MM.1S (cell line): Measurements from ENCODE around the gene MUCL3.

ENCODE experiments used
- DNase-seq: peaks from one replicate; pipeline ENCODE4 v3.0.0-alpha.2; 2015
- H2AFZ ChIP-seq: fragments of 300-600 bp; sonication (generic); 2 replicates; pipeline ENCODE4 v1.6.0; 2016; ENCODE audit warnings: antibody characterized with exemption, low read length
- H3F3A ChIP-seq: fragments of 300-600 bp; sonication (generic); 2 replicates; pipeline ENCODE4 v1.6.1; 2016; ENCODE audit warnings: mild to moderate bottlenecking, antibody characterized with exemption, low read length, moderate library complexity, mixed read lengths; ENCODE audit not compliant: insufficient read depth
- H3K27ac ChIP-seq: fragments of 300-600 bp; sonication (generic); 2 replicates; pipeline ENCODE4 v1.5.1; 2016; ENCODE audit warnings: mild to moderate bottlenecking, low read length
- H3K27me3 ChIP-seq: fragments of 300-600 bp; sonication (generic); replicated peaks from 2 replicates; pipeline ENCODE4 v1.6.0; 2016; ENCODE audit warnings: low read length; ENCODE audit not compliant: insufficient read depth
- H3K36me3 ChIP-seq: fragments of 300-600 bp; sonication (generic); replicated peaks from 2 replicates; pipeline ENCODE4 v1.6.1; 2016; ENCODE audit warnings: mild to moderate bottlenecking, low read length, mixed read lengths; ENCODE audit not compliant: insufficient read depth
- H3K4me1 ChIP-seq: fragments of 300-600 bp; sonication (generic); 2 replicates; pipeline ENCODE4 v1.6.1; 2016; ENCODE audit warnings: low read length, mixed read lengths
- H3K4me2 ChIP-seq: fragments of 300-600 bp; sonication (generic); 2 replicates; pipeline ENCODE4 v1.6.0; 2016; ENCODE audit warnings: low read depth, low read length
- H3K4me3 ChIP-seq: fragments of 300-600 bp; sonication (generic); 2 replicates; pipeline ENCODE4 v1.5.1; 2016; ENCODE audit warnings: low read length, mixed read lengths
- H3K79me2 ChIP-seq: fragments of 300-600 bp; sonication (generic); 2 replicates; pipeline ENCODE4 v1.6.1; 2016; ENCODE audit warnings: mixed run types, low read length, mixed read lengths
- H3K9ac ChIP-seq: fragments of 300-600 bp; sonication (generic); 2 replicates; pipeline ENCODE4 v1.6.1; 2016; ENCODE audit warnings: low read length, mixed read lengths
- H3K9me2 ChIP-seq: fragments of 300-600 bp; sonication (generic); replicated peaks from 2 replicates; pipeline ENCODE4 v1.6.1; 2016; ENCODE audit warnings: mild to moderate bottlenecking, low read length, mixed read lengths; ENCODE audit not compliant: insufficient read depth
- H3K9me3 ChIP-seq: fragments of 300-600 bp; sonication (generic); replicated peaks from 2 replicates; pipeline ENCODE4 v1.6.1; 2016; ENCODE audit warnings: mild to moderate bottlenecking, low read length, mixed read lengths; ENCODE audit not compliant: insufficient read depth
- H4K20me1 ChIP-seq: fragments of 300-600 bp; sonication (generic); 2 replicates; pipeline ENCODE4 v1.6.1; 2016; ENCODE audit warnings: mild to moderate bottlenecking, low read length, moderate library complexity, mixed read lengths; ENCODE audit not compliant: insufficient read depth
- CTCF ChIP-seq: fragments of 300-600 bp; sonication (generic); IDR thresholded peaks from 2 replicates; pipeline ENCODE4 v1.5.1; 2016; ENCODE audit warnings: antibody characterized with exemption, low read length, mixed read lengths
- EZH2 ChIP-seq: fragments of 300-600 bp; sonication (generic); optimal IDR thresholded peaks from 2 replicates; pipeline ENCODE3; 2017; ENCODE audit warnings: low read depth, mild to moderate bottlenecking, antibody characterized with exemption, low read length, mixed read lengths
- EZH2phosphoT487 ChIP-seq: fragments of 300-600 bp; sonication (generic); IDR thresholded peaks from 2 replicates; pipeline ENCODE4 v1.6.1; 2018; ENCODE audit warnings: antibody characterized with exemption, low read length

MUCL3 gene

GRCh38 chr6:30893001-30893591, 47.7 kb upstream of the MUCL3 start:
- Histone ChIP-seq H3K27me3 (peaks cover 81% of the 10 kb centered on the region), H2AFZ (no peak overlapping the region), H3K79me2 (no peaks in the 10 kb centered on the region), H3K4me2 (no peak overlapping the region), H3K9me2 (no peaks in the 10 kb centered on the region), H3K9ac (no peak overlapping the region), H3F3A (no peaks in the 10 kb centered on the region), H4K20me1 (no peaks in the 10 kb centered on the region), H3K4me1 (no peaks in the 10 kb centered on the region), H3K36me3 (no peaks in the 10 kb centered on the region), H3K4me3 (no peak overlapping the region), H3K27ac (no peak overlapping the region), H3K9me3 (no peaks in the 10 kb centered on the region)
- DNase-seq = no peak
- TF ChIP-seq EZH2phosphoT487 (no peak), EZH2 (no peak), CTCF (no peak)

- H3K4me2 ChIP-seq = no peak overlapping the region
- no peaks in the 10 kb centered on the region for H3K79me2 ChIP-seq
- H3F3A ChIP-seq = no peaks in the 10 kb centered on the region
- H3K9me3 ChIP-seq = no peaks in the 10 kb centered on the region
- TF ChIP-seq EZH2phosphoT487 = no peak
- no peak for TF ChIP-seq CTCF
- no peak for TF ChIP-seq EZH2
- H2AFZ ChIP-seq = no peak overlapping the region
- no peak overlapping the region for H3K27ac ChIP-seq
- H3K9me2 ChIP-seq = no peaks in the 10 kb centered on the region
- no peak overlapping the region for H3K4me3 ChIP-seq
- peaks cover 87% of the 10 kb centered on the region for H3K27me3 ChIP-seq
- H4K20me1 ChIP-seq = no peaks in the 10 kb centered on the region
- no peak overlapping the region for H3K9ac ChIP-seq
- no peaks in the 10 kb centered on the region for H3K36me3 ChIP-seq
- H3K4me1 ChIP-seq = no peaks in the 10 kb centered on the region
- DNase-seq = no peak
Measured at GRCh38 chr6:30893666-30894065, 47.1 kb upstream of the MUCL3 start.

GRCh38 chr6:30894381-30894780, 46.4 kb upstream of the MUCL3 start:
- no peaks in the 10 kb centered on the region for H3K9me2 ChIP-seq
- H3K79me2 ChIP-seq = no peaks in the 10 kb centered on the region
- DNase-seq = no peak
- no peak overlapping the region for H2AFZ ChIP-seq
- H3K4me2 ChIP-seq = no peak overlapping the region
- H3K9me3 ChIP-seq = no peaks in the 10 kb centered on the region
- H3K4me1 ChIP-seq = no peaks in the 10 kb centered on the region
- peaks cover 94% of the 10 kb centered on the region for H3K27me3 ChIP-seq
- no peak for TF ChIP-seq EZH2phosphoT487
- TF ChIP-seq CTCF = no peak
- no peaks in the 10 kb centered on the region for H3K36me3 ChIP-seq
- no peak overlapping the region for H3K4me3 ChIP-seq
- no peaks in the 10 kb centered on the region for H3F3A ChIP-seq
- no peaks in the 10 kb centered on the region for H4K20me1 ChIP-seq
- H3K9ac ChIP-seq = no peak overlapping the region
- no peak overlapping the region for H3K27ac ChIP-seq
